GM12878 (cell line): Measurements from ENCODE around the gene ALOX12B.

Source experiments
- CTCF ChIP-seq, 3 experiments: IDR thresholded peaks in 2 of 3; conservative IDR thresholded peaks in 1 of 3; 2 replicates each; pipeline ENCODE4 v1.5.1; 2011; ENCODE audit warnings: low read depth in 3 of 3, low read length in 3 of 3, mild to moderate bottlenecking in 3 of 3, control low read depth in 2 of 3, moderate library complexity in 2 of 3, inconsistent platforms in 1 of 3, mixed read lengths in 1 of 3; ENCODE audit not compliant: control insufficient read depth in 2 of 3, insufficient read depth in 1 of 3; ENCODE audit errors: extremely low read depth in 1 of 3
- CUX1 ChIP-seq: IDR thresholded peaks from 2 replicates; pipeline ENCODE4 v1.6.1; 2012; ENCODE audit warnings: improper control_type of control experiment, low read depth, low read length; ENCODE audit not compliant: insufficient replicate concordance
- ELK1 ChIP-seq: IDR thresholded peaks from 2 replicates; pipeline ENCODE4 v1.6.1; 2012; ENCODE audit warnings: low read depth, low read length, improper control_type of control experiment
- EZH2 ChIP-seq: IDR thresholded peaks from 2 replicates; pipeline ENCODE4 v1.6.1; 2012; ENCODE audit warnings: low read depth, mild to moderate bottlenecking, control low read depth, inconsistent platforms, low read length, borderline replicate concordance; ENCODE audit not compliant: control insufficient read depth
- MTA3 ChIP-seq: IDR thresholded peaks from 2 replicates; pipeline ENCODE4 v1.6.1; 2012; ENCODE audit warnings: low read length, inconsistent platforms, borderline replicate concordance
- PML ChIP-seq: IDR thresholded peaks from 2 replicates; pipeline ENCODE4 v1.6.1; 2012; ENCODE audit warnings: low read length, inconsistent platforms
- RBBP5 ChIP-seq: fragments of 200-600 bp; sonication (generic); conservative IDR thresholded peaks from 2 replicates; pipeline ENCODE4 v1.6.1; 2016
- SMAD1 ChIP-seq: fragments of 450-650 bp; IDR thresholded peaks from 2 replicates; pipeline ENCODE4 v1.6.1; 2018; ENCODE audit warnings: mild to moderate bottlenecking, low read depth; ENCODE audit not compliant: partially characterized antibody
- SMAD5 ChIP-seq: IDR thresholded peaks from 2 replicates; pipeline ENCODE4 v1.6.1; 2016; ENCODE audit warnings: antibody characterized with exemption, low read depth
- SMC3 ChIP-seq: IDR thresholded peaks from 2 replicates; pipeline ENCODE4 v1.6.1; 2011; ENCODE audit warnings: low read length, improper control_type of control experiment, borderline replicate concordance
- TAF1 ChIP-seq: IDR thresholded peaks from 2 replicates; pipeline ENCODE4 v1.6.1; 2011; ENCODE audit warnings: mild to moderate bottlenecking, low read depth, low read length, borderline replicate concordance

- TF ChIP-seq SMAD1: no peak
- no peak for TF ChIP-seq PML
- no peak for TF ChIP-seq ELK1
- no peak for TF ChIP-seq MTA3
- no peak for TF ChIP-seq RBBP5
- no peak for TF ChIP-seq SMC3
- no peak for TF ChIP-seq CTCF (IDR thresholded peaks at IDR 0.05 in 2 of 3, conservative IDR thresholded peaks at IDR 0.05 in 1 of 3; ENCODE audit: control insufficient read depth in 2 of 3, extremely low read depth in 1 of 3, insufficient read depth in 1 of 3, low read depth in 3 of 3, low read length in 3 of 3)
- no peak for TF ChIP-seq EZH2
- TF ChIP-seq TAF1: no peak
- TF ChIP-seq SMAD5: no peak
- no peak for TF ChIP-seq CUX1
Measured at GRCh38 chr17:8117367-8117979, 30.0 kb upstream of the ALOX12B start.
